GM12873 (cell line): ENCODE results near the gene AANAT.

Experiments
- CTCF ChIP-seq: IDR thresholded peaks from 2 replicates; pipeline ENCODE4 v1.5.1; 2012; ENCODE audit warnings: low read depth, mild to moderate bottlenecking, moderate library complexity, low read length, control low read depth; ENCODE audit not compliant: insufficient read depth; ENCODE audit errors: missing control alignments

Gene AANAT

DNA sequence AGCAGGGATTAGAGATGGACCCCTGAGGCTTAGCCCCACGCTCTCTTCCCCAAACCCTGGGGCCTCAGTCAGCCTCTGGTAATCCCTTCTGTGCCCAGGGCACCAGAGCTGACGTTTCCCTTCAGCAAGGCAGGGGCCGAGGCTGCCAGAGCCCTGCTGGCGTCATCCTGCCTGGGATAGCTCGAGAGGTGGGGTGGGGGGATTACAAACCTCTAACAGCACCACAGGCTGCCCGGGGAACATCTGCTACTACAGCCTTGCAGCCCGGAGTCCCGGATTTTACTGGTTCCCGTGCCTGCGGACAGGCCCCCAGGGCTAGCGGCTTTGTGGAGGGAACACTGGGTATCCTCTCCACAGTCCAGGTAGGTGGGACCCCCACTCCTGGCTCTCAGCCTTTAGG, at the start of gene AANAT:
Gene AANAT, plus strand, starts transcription at position 238 of the 400 bp plus-strand sequence. CDS start 1,144 bp downstream, outside the sequence.
- no peak for TF ChIP-seq CTCF

- TF ChIP-seq CTCF = no peak
These were observed 47.7 kb upstream of the AANAT start for GRCh38 chr17:76419576-76420260.

DNA sequence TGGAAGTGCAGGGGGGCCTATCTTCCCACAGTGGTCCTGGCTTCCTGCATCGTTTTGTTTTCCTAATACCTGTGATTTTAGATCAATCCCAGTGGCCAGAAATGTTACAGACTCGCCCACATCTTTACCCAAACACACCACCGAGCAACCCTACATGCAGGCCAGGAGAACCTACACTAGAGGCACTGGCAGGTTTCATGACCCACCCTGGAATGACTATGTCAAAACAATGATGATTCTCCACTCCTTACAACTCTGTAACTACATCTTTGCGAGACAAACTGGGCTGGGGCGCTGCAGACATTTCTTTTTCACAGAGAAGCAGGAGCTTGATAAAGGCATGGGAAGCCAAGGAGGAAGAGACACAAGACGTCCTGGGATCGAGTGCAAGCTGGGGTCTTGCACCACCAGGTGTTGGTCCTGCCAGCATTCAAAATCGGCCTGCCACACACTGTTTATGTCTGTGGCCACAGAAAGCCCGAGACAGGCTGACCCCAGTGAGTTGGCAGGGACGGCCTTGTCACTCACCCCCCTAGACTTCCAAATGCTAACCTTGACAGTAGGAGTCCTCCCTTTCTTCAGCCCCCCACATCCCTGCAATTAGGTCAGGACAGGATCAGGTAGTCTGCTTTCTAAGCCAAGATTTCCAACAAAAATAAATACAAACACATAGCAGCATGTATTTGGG, 46.9 kb upstream of the AANAT start:
- TF ChIP-seq CTCF = no peak

DNA sequence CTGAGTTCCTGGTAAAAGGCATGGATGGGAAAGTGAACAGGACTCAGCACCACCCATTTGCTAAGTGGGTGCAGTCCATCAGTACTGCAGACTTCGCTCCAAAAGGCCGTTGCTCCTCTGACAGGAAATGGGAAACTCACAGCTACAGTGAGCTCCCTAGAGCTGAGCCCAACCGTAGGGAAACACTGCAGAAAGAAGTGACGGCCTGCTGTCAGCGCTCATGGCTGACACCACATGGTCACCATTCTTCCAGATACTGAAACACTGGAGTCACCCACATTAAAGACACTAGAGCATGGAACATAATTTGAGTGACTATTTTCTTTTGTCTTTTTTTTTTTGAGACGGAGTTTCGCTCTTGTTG, 46.4 kb upstream of the AANAT start:
- no peak for TF ChIP-seq CTCF

DNA sequence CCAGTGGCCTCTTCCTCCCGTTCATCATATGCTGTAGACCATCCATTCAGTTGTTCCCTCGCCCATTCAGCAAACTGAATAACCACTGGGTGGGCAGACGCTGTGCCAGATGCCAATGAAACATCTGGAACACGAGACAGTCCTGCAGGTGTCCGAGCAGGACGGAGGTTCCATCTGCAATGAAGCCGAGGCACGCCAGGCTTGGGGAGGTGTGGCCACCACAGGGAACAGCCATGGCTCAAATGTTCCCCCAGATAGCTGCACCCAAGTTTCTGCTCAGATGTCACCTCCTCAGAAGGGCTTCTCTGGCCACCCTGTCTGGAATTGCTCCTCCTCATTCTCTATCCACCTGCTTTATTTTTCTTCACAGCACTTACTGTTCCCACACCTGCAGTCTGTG, 45.0 kb upstream of the AANAT start:
- TF ChIP-seq CTCF = no peak

- TF ChIP-seq CTCF = no peak
These were observed 44.5 kb upstream of the AANAT start for GRCh38 chr17:76422860-76423259.

GRCh38 chr17:76426853-76427252, 40.5 kb upstream of the AANAT start:
- no peak for TF ChIP-seq CTCF
